HEK293 (cell line): ENCODE results near the gene SNORC.

ENCODE experiments used
- CTCF ChIP-seq: fragments of 450-650 bp; formaldehyde crosslinking; IDR thresholded peaks from 2 replicates; pipeline ENCODE4 v1.5.1; 2016; ENCODE audit warnings: missing biosample characterization, missing genetic modification characterization
- KLF10 ChIP-seq: fragments of 450-650 bp; IDR thresholded peaks from 2 replicates; pipeline ENCODE4 v1.5.1; 2018; ENCODE audit warnings: missing biosample characterization, mild to moderate bottlenecking, missing genetic modification characterization
- MYNN ChIP-seq: fragments of 450-650 bp; formaldehyde crosslinking; IDR thresholded peaks from 2 replicates; pipeline ENCODE4 v1.5.1; 2016; ENCODE audit warnings: missing biosample characterization, missing genetic modification characterization, borderline replicate concordance
- PRDM10 ChIP-seq: fragments of 450-650 bp; formaldehyde crosslinking; IDR thresholded peaks from 2 replicates; pipeline ENCODE4 v1.5.1; 2016; ENCODE audit warnings: missing biosample characterization, missing genetic modification characterization
- SP3 ChIP-seq: fragments of 450-650 bp; formaldehyde crosslinking; IDR thresholded peaks from 2 replicates; pipeline ENCODE4 v1.5.1; 2016; ENCODE audit warnings: missing biosample characterization, missing genetic modification characterization
- ZBTB1 ChIP-seq: fragments of 450-650 bp; formaldehyde crosslinking; IDR thresholded peaks from 2 replicates; pipeline ENCODE4 v1.5.1; 2016; ENCODE audit warnings: missing biosample characterization, missing genetic modification characterization
- ZBTB26 ChIP-seq: fragments of 450-650 bp; formaldehyde crosslinking; optimal IDR thresholded peaks from 2 replicates; pipeline ENCODE3; 2016; ENCODE audit warnings: missing biosample characterization, mild to moderate bottlenecking, missing genetic modification characterization
- ZFP37 ChIP-seq: fragments of 450-650 bp; formaldehyde crosslinking; IDR thresholded peaks from 2 replicates; pipeline ENCODE4 v1.5.1; 2016; ENCODE audit warnings: missing biosample characterization, missing genetic modification characterization
- ZNF121 ChIP-seq: fragments of 450-650 bp; formaldehyde crosslinking; IDR thresholded peaks from 2 replicates; pipeline ENCODE4 v1.5.1; 2016; ENCODE audit warnings: missing biosample characterization, missing genetic modification characterization
- ZNF248 ChIP-seq: fragments of 450-650 bp; formaldehyde crosslinking; IDR thresholded peaks from 2 replicates; pipeline ENCODE4 v1.5.1; 2017; ENCODE audit warnings: missing biosample characterization, missing genetic modification characterization
- ZNF350 ChIP-seq: fragments of 450-650 bp; formaldehyde crosslinking; IDR thresholded peaks from 2 replicates; pipeline ENCODE4 v1.5.0; 2017; ENCODE audit warnings: missing biosample characterization, mild to moderate bottlenecking, missing genetic modification characterization
- ZNF394 ChIP-seq: fragments of 450-650 bp; formaldehyde crosslinking; IDR thresholded peaks from 2 replicates; pipeline ENCODE4 v1.5.1; 2016; ENCODE audit warnings: missing biosample characterization, missing genetic modification characterization, mild to moderate bottlenecking, moderate library complexity, borderline replicate concordance
- ZNF501 ChIP-seq: fragments of 450-650 bp; formaldehyde crosslinking; IDR thresholded peaks from 2 replicates; pipeline ENCODE4 v1.5.1; 2016; ENCODE audit warnings: missing biosample characterization, missing genetic modification characterization
- ZNF664 ChIP-seq: fragments of 450-650 bp; formaldehyde crosslinking; IDR thresholded peaks from 2 replicates; pipeline ENCODE4 v1.5.1; 2016; ENCODE audit warnings: missing biosample characterization, missing genetic modification characterization

GRCh38 chr2:232852676-232853075 lies 17.4 kb upstream of the SNORC start:
- TF ChIP-seq KLF10 (no peak), ZFP37 (no peak), CTCF (tag by site-specific recombination) (no peak), MYNN (tag by site-specific recombination) (no peak), ZNF394 (tag by site-specific recombination) (no peak), ZBTB26 (no peak), ZNF664 (tag by site-specific recombination) (no peak), PRDM10 (no peak), ZNF121 (tag by site-specific recombination) (no peak), ZNF501 (tag by site-specific recombination) (no peak), SP3 (tag by site-specific recombination) (no peak), ZNF350 (tag by site-specific recombination) (no peak), ZBTB1 (tag by site-specific recombination) (no peak), ZNF248 (tag by site-specific recombination) (no peak)
